NCI-H345 (cell line): ENCODE data around the gene INVS.
"Not testable (repeated sequence)": the region's sequence is repeated elsewhere in the genome, so short reads cannot be mapped to it uniquely, and the experiment has no call there.

Source experiments
- DNase-seq: peaks from one replicate; lab custom pipeline; 2025; lab: John Stamatoyannopoulos, UW

INVS gene

GRCh38 chr9:100083448-100084127 is 15.5 kb upstream of the INVS start:
- DNase-seq = no peak

GRCh38 chr9:100084128-100084453 is 15.0 kb upstream of the INVS start:
- DNase-seq = no peak

- DNase-seq = no peak
Measured at GRCh38 chr9:100084734-100085133, 14.3 kb upstream of the INVS start.

GRCh38 chr9:100086097-100086635 is 12.9 kb upstream of the INVS start:
- no peak for DNase-seq

GRCh38 chr9:100087218-100087617 is 11.8 kb upstream of the INVS start:
- no peak for DNase-seq

GRCh38 chr9:100088202-100088601 is 10.8 kb upstream of the INVS start:
- DNase-seq = no peak

- no peak for DNase-seq
Measured at GRCh38 chr9:100090880-100091279, 8.2 kb upstream of the INVS start.

- no peak for DNase-seq
Measured at GRCh38 chr9:100091650-100092049, 7.4 kb upstream of the INVS start.

GRCh38 chr9:100092066-100092465 is 7.0 kb upstream of the INVS start:
- DNase-seq = no peak

- DNase-seq = not testable (repeated sequence)
Measured at GRCh38 chr9:100094411-100094810, 4.6 kb upstream of the INVS start.

- no peak for DNase-seq
Measured at GRCh38 chr9:100096378-100096916, 2.6 kb upstream of the INVS start.

- DNase-seq = peak; percentile 74
Measured at GRCh38 chr9:100098046-100098886, 777 bp upstream of the INVS start.

- no peak for DNase-seq
Measured at GRCh38 chr9:100099722-100100042, 639 bp downstream of the INVS start.

GRCh38 chr9:100100146-100100667 is 1.2 kb downstream of the INVS start:
- DNase-seq = no peak

- no peak for DNase-seq
Measured at GRCh38 chr9:100101608-100102007, 2.6 kb downstream of the INVS start.

GRCh38 chr9:100104314-100104713 is 5.3 kb downstream of the INVS start:
- DNase-seq = no peak

GRCh38 chr9:100105861-100106260 is 6.8 kb downstream of the INVS start:
- no peak for DNase-seq

- DNase-seq = no peak
Measured at GRCh38 chr9:100106616-100107015, 7.6 kb downstream of the INVS start.

- no peak for DNase-seq
Measured at GRCh38 chr9:100108559-100108958, 9.5 kb downstream of the INVS start.

- no peak for DNase-seq
Measured at GRCh38 chr9:100111235-100111634, 12.2 kb downstream of the INVS start.

- no peak for DNase-seq
Measured at GRCh38 chr9:100112677-100113336, 13.8 kb downstream of the INVS start.

GRCh38 chr9:100117316-100117715 is 18.3 kb downstream of the INVS start:
- no peak for DNase-seq
